Epithelial cell of esophagus (primary cell): ENCODE data around the gene ZNF705A.
"Not testable (repeated sequence)": the region's sequence is repeated elsewhere in the genome, so short reads cannot be mapped to it uniquely, and the experiment has no call there.

Experiments used
- DNase-seq: peaks from one replicate; pipeline ENCODE4 v3.0.0; 2010; ENCODE audit warnings: low read depth
- H3K4me3 ChIP-seq: 2 replicates; pipeline ENCODE4 v1.5.1; 2011; ENCODE audit warnings: mild to moderate bottlenecking, low read length, control low read depth
- TF ChIP-seq, protein P1 (sequence below): IDR thresholded peaks from 2 replicates; pipeline ENCODE4 v1.5.1; 2011; ENCODE audit warnings: low read depth, mild to moderate bottlenecking, low read length, control low read depth, inconsistent platforms; ENCODE audit not compliant: insufficient read depth; ENCODE audit errors: missing control alignments

ZNF705A gene

DNA sequence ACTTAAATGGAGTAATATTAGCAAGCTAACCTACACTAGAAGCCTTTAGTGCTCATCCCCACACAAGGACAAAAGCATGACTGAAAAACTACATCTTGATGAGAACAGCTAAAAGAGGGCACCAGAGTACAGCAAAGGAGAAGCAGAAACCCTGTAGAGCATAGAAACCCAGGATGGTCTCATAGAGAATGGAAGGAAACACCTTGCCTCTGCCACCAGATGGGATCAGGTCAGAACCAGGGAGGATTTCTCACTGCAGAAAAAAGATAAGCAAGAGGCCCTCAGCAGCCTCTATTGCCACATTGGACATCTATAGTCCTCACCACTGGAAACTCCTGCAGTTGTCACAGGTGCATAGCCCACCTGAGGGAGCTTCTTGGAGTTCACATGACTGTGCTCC, 13.6 kb upstream of the ZNF705A start:
- DNase-seq = no peak

DNA sequence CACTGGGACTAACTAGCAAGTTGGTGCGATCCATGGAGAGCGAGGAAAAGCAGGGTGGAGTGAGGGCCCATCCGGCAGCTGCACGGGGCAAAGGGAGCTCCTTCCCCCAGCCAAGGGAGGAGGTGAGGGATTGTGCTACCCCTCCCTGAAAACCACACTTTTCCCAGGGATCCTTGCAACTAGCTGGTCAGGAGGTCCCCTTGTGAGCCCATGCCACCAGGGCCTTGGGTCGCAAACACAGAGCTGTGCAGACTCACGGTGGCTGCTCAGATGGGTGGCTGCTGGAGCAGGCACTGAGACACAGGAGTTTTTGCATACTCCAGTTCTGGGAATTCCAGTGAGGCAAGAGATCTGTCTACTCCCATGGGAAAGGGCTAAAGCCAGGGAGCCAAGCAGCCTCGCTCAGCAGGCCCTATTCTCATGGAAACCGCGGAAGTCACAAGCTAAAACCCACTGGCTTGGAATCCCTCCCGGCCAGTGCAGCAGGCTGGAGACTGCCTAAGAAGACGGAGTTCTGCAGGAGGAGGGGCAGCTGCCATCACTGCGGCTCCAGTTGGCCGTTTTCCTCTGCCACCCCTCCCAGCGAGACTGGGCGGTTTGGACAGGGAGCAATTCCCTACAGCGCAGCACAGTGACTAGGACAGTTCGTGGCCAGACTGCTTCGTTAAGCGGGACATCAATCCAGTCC, 10.9 kb upstream of the ZNF705A start:
- TF ChIP-seq, protein P1, sequence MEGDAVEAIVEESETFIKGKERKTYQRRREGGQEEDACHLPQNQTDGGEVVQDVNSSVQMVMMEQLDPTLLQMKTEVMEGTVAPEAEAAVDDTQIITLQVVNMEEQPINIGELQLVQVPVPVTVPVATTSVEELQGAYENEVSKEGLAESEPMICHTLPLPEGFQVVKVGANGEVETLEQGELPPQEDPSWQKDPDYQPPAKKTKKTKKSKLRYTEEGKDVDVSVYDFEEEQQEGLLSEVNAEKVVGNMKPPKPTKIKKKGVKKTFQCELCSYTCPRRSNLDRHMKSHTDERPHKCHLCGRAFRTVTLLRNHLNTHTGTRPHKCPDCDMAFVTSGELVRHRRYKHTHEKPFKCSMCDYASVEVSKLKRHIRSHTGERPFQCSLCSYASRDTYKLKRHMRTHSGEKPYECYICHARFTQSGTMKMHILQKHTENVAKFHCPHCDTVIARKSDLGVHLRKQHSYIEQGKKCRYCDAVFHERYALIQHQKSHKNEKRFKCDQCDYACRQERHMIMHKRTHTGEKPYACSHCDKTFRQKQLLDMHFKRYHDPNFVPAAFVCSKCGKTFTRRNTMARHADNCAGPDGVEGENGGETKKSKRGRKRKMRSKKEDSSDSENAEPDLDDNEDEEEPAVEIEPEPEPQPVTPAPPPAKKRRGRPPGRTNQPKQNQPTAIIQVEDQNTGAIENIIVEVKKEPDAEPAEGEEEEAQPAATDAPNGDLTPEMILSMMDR = no peak
- H3K4me3 ChIP-seq = no peak overlapping the region
- DNase-seq = no peak

More for the DNA sequence above, 13.6 kb upstream of the ZNF705A start:
- TF ChIP-seq, protein P1 = no peak
- no peak overlapping the region for H3K4me3 ChIP-seq

DNA sequence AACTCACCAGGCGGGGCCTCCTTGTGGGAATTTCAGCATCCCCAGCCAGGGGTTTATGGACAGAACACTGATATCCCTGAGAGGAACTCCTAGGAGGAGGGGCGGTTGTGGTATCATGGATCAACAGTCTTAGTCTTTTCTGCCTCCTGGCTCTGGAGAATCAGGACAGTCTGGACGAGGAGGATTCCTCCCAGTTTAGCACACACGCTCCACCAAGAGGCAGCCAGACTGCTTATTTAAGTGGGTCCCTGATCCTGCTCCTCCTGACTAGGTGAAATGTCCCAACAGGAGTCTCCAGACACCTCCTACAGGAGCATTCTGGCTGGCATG, 10.4 kb upstream of the ZNF705A start:
- TF ChIP-seq, protein P1 = no peak
- H3K4me3 ChIP-seq = no peak overlapping the region
- DNase-seq = no peak

DNA sequence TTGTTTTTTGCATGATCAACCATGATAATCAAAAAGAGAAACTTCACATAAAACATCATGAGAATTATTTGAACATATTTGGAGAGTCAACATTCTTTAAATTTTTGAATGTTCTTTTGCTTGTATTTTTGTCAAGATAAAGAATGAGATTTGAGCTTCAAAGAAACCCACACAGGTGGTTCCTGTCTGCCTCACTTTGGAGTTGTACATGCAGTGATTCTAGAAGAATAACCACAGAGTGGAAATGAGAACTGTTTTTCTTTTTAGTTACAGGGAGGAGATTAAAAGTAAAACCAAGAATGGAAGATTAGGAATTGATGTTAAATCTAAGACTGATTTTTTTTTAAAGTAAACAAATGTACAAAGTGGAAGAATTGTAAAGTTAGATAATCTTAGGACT, 2.3 kb upstream of the ZNF705A start:
- TF ChIP-seq, protein P1 = no peak
- no peak for DNase-seq
- no peak overlapping the region for H3K4me3 ChIP-seq

DNA sequence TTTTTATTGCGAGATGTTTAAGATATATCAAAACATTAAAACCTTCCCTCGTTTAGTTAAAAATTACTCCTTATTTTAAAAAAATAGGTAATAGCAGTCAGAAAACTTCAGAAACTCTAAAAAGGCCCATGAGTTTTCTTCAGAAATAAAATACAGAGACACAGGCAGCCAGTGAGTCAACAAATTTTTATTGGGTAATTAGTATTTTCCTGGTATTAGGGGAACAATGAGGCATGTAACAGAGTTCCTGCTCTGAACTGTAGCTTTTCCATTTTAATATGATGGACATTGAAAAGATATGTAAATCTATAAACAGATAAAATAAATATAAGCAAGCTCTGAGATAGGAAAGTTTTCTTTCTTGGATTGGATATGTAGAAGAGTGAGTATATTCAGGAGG, 399 bp upstream of the ZNF705A start:
- DNase-seq = peak; percentile 8
- TF ChIP-seq, protein P1 = no peak
- H3K4me3 ChIP-seq = no peak overlapping the region

DNA sequence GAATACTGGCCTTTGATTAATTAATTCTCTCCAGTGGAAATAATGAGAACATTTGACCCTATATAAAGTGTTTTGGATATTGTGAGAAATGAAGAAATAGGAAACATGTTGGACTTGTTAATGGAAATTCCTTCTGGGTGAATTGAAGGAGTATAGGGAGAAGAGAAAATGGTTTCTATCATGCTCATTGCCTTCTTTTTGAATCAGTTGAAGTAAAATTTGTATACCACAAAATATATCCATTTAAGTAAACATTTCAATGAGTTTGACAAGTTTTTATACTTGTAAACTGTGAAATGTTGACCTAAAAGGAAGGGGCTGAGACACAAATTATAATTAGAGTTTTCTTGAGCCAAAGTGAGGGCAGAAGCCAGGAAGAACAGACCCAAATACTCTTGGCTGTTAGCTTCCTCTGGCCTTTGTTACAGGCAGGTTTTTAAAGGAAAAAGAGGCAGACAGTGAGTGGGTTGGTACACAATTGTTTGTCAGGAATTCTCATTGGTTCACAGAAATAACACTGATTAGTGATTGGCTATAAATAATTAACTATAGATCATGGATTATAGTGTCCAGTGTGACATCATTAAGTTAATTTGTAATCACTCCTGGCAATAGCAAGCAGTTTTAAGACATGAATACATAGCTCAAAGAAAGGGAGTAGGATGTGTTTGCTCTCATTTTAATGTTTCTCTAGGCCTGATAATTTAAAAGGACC, 826 bp downstream of the ZNF705A start:
- no peak for DNase-seq
- H3K4me3 ChIP-seq = no peak overlapping the region
- TF ChIP-seq, protein P1 = no peak

DNA sequence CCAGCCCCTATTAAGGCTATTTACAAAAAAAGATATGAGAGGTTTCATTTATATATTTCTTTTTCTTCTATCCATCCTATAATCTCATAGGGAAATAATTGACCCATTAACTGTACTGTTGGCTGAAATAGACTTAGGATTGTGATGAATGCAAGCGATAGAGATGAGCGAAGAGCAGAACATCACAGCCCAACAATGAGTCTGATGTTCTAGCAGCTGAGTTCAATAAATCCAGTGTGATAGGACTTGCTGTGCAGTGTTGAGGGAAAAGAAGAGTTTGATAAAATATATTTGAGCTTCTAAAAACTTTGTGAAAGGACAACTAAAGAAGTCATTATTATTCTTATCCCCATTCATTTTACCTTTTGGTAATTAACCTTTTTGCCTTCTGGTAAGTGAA, 16.1 kb downstream of the ZNF705A start:
- not testable (repeated sequence) for H3K4me3 ChIP-seq, DNase-seq
